Body of pancreas (tissue), 4 donors: Measurements from ENCODE around the gene VSX1. TPM values are rescaled to one million over a fixed set of nuclear protein-coding genes. Genes with fewer than 3 reads are reported as not detected.
A peak's percentile ranks its signal among the peaks of the same experiment; 100 is the strongest.

Source experiments
- ATAC-seq: fragments of 150-250 bp; one replicate; pipeline ENCODE4 v1.9.1; 2016
- DNase-seq, 4 donors: peaks; one replicate each; pipeline ENCODE4 v3.0.0-alpha.2; 2019
- H3K27ac ChIP-seq, 4 donors: fragments of 200-600 bp; sonication (generic); 1 replicate in 3 of 4; 2 replicates in 1 of 4; pipeline versions ENCODE4 v1.5.1 to v1.6.1; 2016 to 2019; ENCODE audit warnings: mild to moderate bottlenecking in 1 of 4, mixed read lengths in 1 of 4, moderate library complexity in 1 of 4
- H3K27me3 ChIP-seq, 2 donors: fragments of 200-600 bp; sonication (generic); one replicate each; pipeline ENCODE4 v1.6.0; 2016; ENCODE audit warnings: mild to moderate bottlenecking in 1 of 2
- H3K36me3 ChIP-seq, 2 donors: fragments of 200-600 bp; sonication (generic); replicated peaks in 1 of 2; 2 replicates each; pipeline ENCODE4 v1.5.1; 2016; ENCODE audit warnings: low read depth in 2 of 2; ENCODE audit not compliant: insufficient read depth in 1 of 2
- H3K4me1 ChIP-seq: fragments of 200-600 bp; sonication (generic); one replicate; pipeline ENCODE4 v1.6.0; 2016
- H3K4me3 ChIP-seq, 2 donors: fragments of 200-600 bp; sonication (generic); 1 replicate in 1 of 2; 2 replicates in 1 of 2; pipeline ENCODE4 v1.5.1; 2016 to 2019
- H3K9me3 ChIP-seq, 3 donors: fragments of 200-600 bp; sonication (generic); 1 replicate in 2 of 3; 2 replicates in 1 of 3; pipeline ENCODE4 v1.5.1; 2016
- CTCF ChIP-seq, 7 experiments: fragments of 450-650 bp in 4 of 7; fragments of 200-600 bp in 3 of 7; sonication (generic) in 3 of 7; IDR thresholded peaks; one replicate each; pipeline ENCODE4 v1.5.1; 2016 to 2019; ENCODE audit warnings: antibody characterized with exemption in 7 of 7
- POLR2A ChIP-seq, 3 donors: fragments of 450-650 bp; IDR thresholded peaks; one replicate each; pipeline ENCODE4 v1.6.1; 2016; ENCODE audit warnings: antibody characterized with exemption in 3 of 3, mild to moderate bottlenecking in 2 of 3
- WGBS, 2 donors: methylation state at CpG; one replicate each; pipeline ENCODE4 v1.1.5; 2017; 5-methylcytosine and 5-hydroxymethylcytosine counted together
- intact Hi-C: fragments of 100-400 bp; cut with DNase I; formaldehyde crosslinking; loops from one replicate; pipeline ENCODE4 v1.15.1; 2023
- total RNA-seq, 2 donors: library from RNA; depleted of rRNA; stranded (reverse); fragments of >200 nt; gene quantifications; one replicate each; pipeline ENCODE4 v1.1.0, GENCODE V29; 2016

VSX1 gene
- total RNA-seq, 2 donors from 2014 or later, result 0.66 TPM; not detected in 1

- DNase-seq (peak in 3 of 4 donors; percentile 10 to 29 (median 15)), ATAC-seq (no peak)
- Histone ChIP-seq H3K4me1 (peaks cover 99% of the 10 kb centered on the region), H3K27ac (peak overlapping the region in 2 of 4 donors; percentile 82 to 85), H3K4me3 (no peak overlapping the region), H3K9me3 (no peaks in the 10 kb centered on the region), H3K27me3 (no peaks in the 10 kb centered on the region), H3K36me3 (no peaks in the 10 kb centered on the region)
- 59 to 62% methylated on average over 9 to 14 of the region's 14 CpGs for WGBS, 2 donors
- intact Hi-C loops, result no loop called here
- TF ChIP-seq POLR2A (IDR thresholded peaks at IDR 0.05) (no peak), CTCF (IDR thresholded peaks at IDR 0.05) (no peak)
These were observed 37.1 kb downstream of the VSX1 start for GRCh38 chr20:25044660-25045342.

GRCh38 chr20:25044261-25044560 lies 37.7 kb downstream of the VSX1 start:
- peak overlapping the region in 2 of 4 donors; percentile 82 to 85 for H3K27ac ChIP-seq
- peaks cover 99% of the 10 kb centered on the region for H3K4me1 ChIP-seq
- no peak for ATAC-seq
- TF ChIP-seq POLR2A (IDR thresholded peaks at IDR 0.05) (no peak), CTCF (IDR thresholded peaks at IDR 0.05) (no peak)
- no peaks in the 10 kb centered on the region for H3K36me3 ChIP-seq
- H3K27me3 ChIP-seq, result no peaks in the 10 kb centered on the region
- WGBS, 2 donors, result 93 to 100% methylated on average over 5 of the region's 5 CpGs
- peak in 2 of 4 donors; percentile 7 for DNase-seq
- intact Hi-C loops, result no loop called here
- H3K4me3 ChIP-seq, result no peak overlapping the region
- H3K9me3 ChIP-seq, result no peaks in the 10 kb centered on the region

- intact Hi-C loops, result no loop called here
- 80 to 92% methylated on average over 7 to 9 of the region's 9 CpGs for WGBS, 2 donors
These were observed 38.3 kb downstream of the VSX1 start for GRCh38 chr20:25043499-25044260.

GRCh38 chr20:25042531-25043498 lies 39.1 kb downstream of the VSX1 start:
- TF ChIP-seq POLR2A (IDR thresholded peaks at IDR 0.05), result no peak
- TF ChIP-seq CTCF (IDR thresholded peaks at IDR 0.05), result no peak
- H3K27me3 ChIP-seq, result no peaks in the 10 kb centered on the region
- ATAC-seq, result no peak
- peak in 3 of 4 donors; percentile 45 to 70 (median 53) for DNase-seq
- no peaks in the 10 kb centered on the region for H3K9me3 ChIP-seq
- H3K27ac ChIP-seq, result peak overlapping the region; percentile 28 to 85 (median 83)
- intact Hi-C loops, result no loop called here
- no peaks in the 10 kb centered on the region for H3K36me3 ChIP-seq
- WGBS, 2 donors, result 66 to 78% methylated on average over 12 to 13 of the region's 14 CpGs
- peaks cover 99% of the 10 kb centered on the region for H3K4me1 ChIP-seq
- no peak overlapping the region for H3K4me3 ChIP-seq

More at GRCh38 chr20:25043499-25044260, 38.3 kb downstream of the VSX1 start:
- H3K4me3 ChIP-seq, result no peak overlapping the region
- ATAC-seq, result no peak
- no peaks in the 10 kb centered on the region for H3K9me3 ChIP-seq
- peak overlapping the region; percentile 28 to 85 (median 83) for H3K27ac ChIP-seq
- H3K27me3 ChIP-seq, result no peaks in the 10 kb centered on the region
- H3K36me3 ChIP-seq, result no peaks in the 10 kb centered on the region
- peaks cover 99% of the 10 kb centered on the region for H3K4me1 ChIP-seq
- TF ChIP-seq CTCF (IDR thresholded peaks at IDR 0.05) (no peak), POLR2A (IDR thresholded peaks at IDR 0.05) (no peak)
- peak in 2 of 4 donors; percentile 3 to 5 for DNase-seq
